22Rv1 (cell line): ENCODE data around the gene TEX264.

Experiments used
- H3K27ac ChIP-seq: fragments of 450-650 bp; 2 replicates; pipeline ENCODE4 v1.5.1; 2017
- CTCF ChIP-seq: fragments of 450-650 bp; IDR thresholded peaks from 2 replicates; pipeline ENCODE4 v1.5.1; 2017; ENCODE audit warnings: mild to moderate bottlenecking
- ZFX ChIP-seq: fragments of 450-650 bp; IDR thresholded peaks from 2 replicates; pipeline ENCODE4 v1.6.1; 2017; ENCODE audit warnings: antibody characterized with exemption, borderline replicate concordance

TEX264 gene

GRCh38 chr3:51670823-51671733 lies at the start of gene TEX264:
Gene TEX264 (plus strand): TSS chr3:51671252. CDS start chr3:51674305, 3,053 bp downstream.
- H3K27ac ChIP-seq: peak within 1 kb of the TSS; percentile 95
- TF ChIP-seq CTCF: no peak
- no peak for TF ChIP-seq ZFX

- no peak for TF ChIP-seq ZFX
- TF ChIP-seq CTCF: no peak
- no peak overlapping the region for H3K27ac ChIP-seq
Observed at GRCh38 chr3:51622413-51622812, 48.6 kb upstream of the TEX264 start.

GRCh38 chr3:51622868-51623267 lies 48.2 kb upstream of the TEX264 start:
- no peak overlapping the region for H3K27ac ChIP-seq
- TF ChIP-seq CTCF (no peak), ZFX (no peak)

- H3K27ac ChIP-seq: no peak overlapping the region
- TF ChIP-seq CTCF: no peak
- no peak for TF ChIP-seq ZFX
Observed at GRCh38 chr3:51630513-51630912, 40.5 kb upstream of the TEX264 start.

GRCh38 chr3:51637144-51637940 lies 33.7 kb upstream of the TEX264 start:
- H3K27ac ChIP-seq: peak overlapping the region; percentile 42
- TF ChIP-seq CTCF: no peak
- TF ChIP-seq ZFX: no peak

GRCh38 chr3:51637941-51638471 lies 33.0 kb upstream of the TEX264 start:
- H3K27ac ChIP-seq: peak overlapping the region; percentile 42
- TF ChIP-seq ZFX (no peak), CTCF (peak; percentile 91)
